ENCODE data around the gene SUN2. TPM values are rescaled to one million over a fixed set of nuclear protein-coding genes. Genes with fewer than 3 reads are reported as not detected.
A peak's percentile ranks its signal among the peaks of the same experiment; 100 is the strongest.

Gene SUN2
- total and polyA plus RNA-seq, 5 donors from 2014 or later, result 260 to 454 (median 331) TPM

DNA sequence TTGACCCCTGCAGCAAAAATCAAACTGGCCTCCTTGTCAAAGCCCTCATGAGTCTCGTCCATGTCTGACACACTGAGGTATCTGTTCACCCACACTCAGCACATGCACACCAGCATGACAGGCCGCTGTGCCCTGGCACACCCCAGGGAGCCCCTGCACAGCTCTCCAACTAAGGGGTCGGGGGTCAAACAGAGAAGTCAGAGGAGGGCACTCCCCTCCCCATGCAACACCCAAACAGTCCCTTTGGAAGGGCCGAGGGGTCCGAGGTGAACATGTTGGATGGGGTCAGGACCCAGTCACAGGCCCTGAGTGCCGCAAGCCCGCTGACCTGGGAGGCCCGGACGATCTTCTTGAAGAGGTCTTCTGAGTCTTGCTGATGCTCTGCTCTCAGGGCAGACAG is 14.6 kb downstream of the SUN2 start:
- H3K4me3 Mint-ChIP-seq, result no peak overlapping the region
- H3K27me3 ChIP-seq (ENCODE audit: control insufficient read depth, insufficient read depth, low read length), result no peaks in the 10 kb centered on the region
- peak overlapping the region in 1 of 3 donors; percentile 80 for H3K27ac Mint-ChIP-seq
- no peak for ATAC-seq (ENCODE audit: low read depth in 2 of 2)
- peaks cover 0 to 53% (median 14%) of the 10 kb centered on the region in 4 donors for H3K4me1 Mint-ChIP-seq
- peaks cover 100% of the 10 kb centered on the region for H3K36me3 ChIP-seq (ENCODE audit: control insufficient read depth, insufficient read depth, low read length)
- DNase-seq, result no peak
- H3K9me3 ChIP-seq (ENCODE audit: control insufficient read depth in 2 of 2, low read length in 2 of 2), result no peaks in the 10 kb centered on the region
- H3K27ac ChIP-seq (ENCODE audit: insufficient read depth, low read length, poor library complexity, severe bottlenecking), result peak overlapping the region; percentile 29
- peaks cover 17% of the 10 kb centered on the region for H3K4me1 ChIP-seq (ENCODE audit: control insufficient read depth, insufficient read depth, low read length, poor library complexity, severe bottlenecking)
- H3K9me3 Mint-ChIP-seq, result no peaks in the 10 kb centered on the region
- no peak overlapping the region for H3K4me3 ChIP-seq (ENCODE audit: low read depth, low read length)
- H3K36me3 Mint-ChIP-seq, result peaks cover 33% of the 10 kb centered on the region
- no peaks in the 10 kb centered on the region for H3K27me3 Mint-ChIP-seq

- Histone ChIP-seq H3K27me3 (ENCODE audit: control insufficient read depth, insufficient read depth, low read length) (no peaks in the 10 kb centered on the region), H3K27ac (ENCODE audit: insufficient read depth, low read length, poor library complexity, severe bottlenecking) (peak overlapping the region; percentile 35), H3K4me1 (ENCODE audit: control insufficient read depth, insufficient read depth, low read length, poor library complexity, severe bottlenecking) (peaks cover 17% of the 10 kb centered on the region), H3K9me3 (ENCODE audit: control insufficient read depth in 2 of 2, low read length in 2 of 2) (no peaks in the 10 kb centered on the region), H3K4me3 (ENCODE audit: low read depth, low read length) (no peak overlapping the region), H3K36me3 (ENCODE audit: control insufficient read depth, insufficient read depth, low read length) (peaks cover 100% of the 10 kb centered on the region)
- Mint-ChIP-seq H3K36me3 (peaks cover 33% of the 10 kb centered on the region), H3K27me3 (no peaks in the 10 kb centered on the region), H3K4me1 (peaks cover 0 to 53% (median 14%) of the 10 kb centered on the region in 4 donors), H3K27ac (peak overlapping the region in 1 of 3 donors; percentile 80), H3K4me3 (no peak overlapping the region), H3K9me3 (no peaks in the 10 kb centered on the region)
- no peak for DNase-seq
- no peak for ATAC-seq (ENCODE audit: low read depth in 2 of 2)
Measured at GRCh38 chr22:38740754-38741153, 15.0 kb downstream of the SUN2 start.

DNA sequence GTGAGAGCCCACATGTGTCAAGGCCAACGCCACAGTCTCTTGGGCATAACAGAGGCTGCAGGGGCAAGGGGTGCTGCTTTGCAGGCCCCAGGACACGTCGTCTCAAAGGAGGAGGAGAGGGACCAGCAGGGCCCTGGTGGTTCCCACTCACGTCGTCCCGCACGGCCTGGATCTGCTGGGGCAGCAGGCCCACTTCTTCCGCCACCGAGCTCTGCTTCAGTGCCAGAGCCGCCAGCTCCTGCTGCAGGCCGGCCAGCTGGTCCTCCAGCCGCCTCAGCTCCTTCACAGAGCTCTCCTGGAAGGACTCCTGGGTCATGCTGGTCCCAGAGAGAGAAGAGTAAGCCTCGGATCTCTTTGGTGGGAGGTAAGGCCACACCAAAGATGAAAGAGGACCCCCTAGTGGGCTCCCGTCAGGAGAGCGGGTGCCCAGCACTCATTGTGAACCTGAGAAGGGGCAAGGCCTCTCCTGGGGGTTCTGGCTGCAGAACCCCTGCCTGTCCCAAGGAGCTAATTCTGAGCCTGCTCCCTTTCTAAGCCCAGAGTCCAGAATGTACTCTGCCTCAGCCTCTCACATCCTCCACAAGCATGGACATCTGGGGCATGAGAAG is 15.6 kb downstream of the SUN2 start:
- Mint-ChIP-seq H3K4me3 (no peak overlapping the region), H3K4me1 (peaks cover 0 to 53% (median 15%) of the 10 kb centered on the region in 4 donors), H3K9me3 (no peaks in the 10 kb centered on the region), H3K36me3 (peaks cover 33% of the 10 kb centered on the region), H3K27me3 (no peaks in the 10 kb centered on the region), H3K27ac (no peak overlapping the region)
- peak overlapping the region; percentile 35 for H3K27ac ChIP-seq (ENCODE audit: insufficient read depth, low read length, poor library complexity, severe bottlenecking)
- H3K4me3 ChIP-seq (ENCODE audit: low read depth, low read length), result no peak overlapping the region
- H3K4me1 ChIP-seq (ENCODE audit: control insufficient read depth, insufficient read depth, low read length, poor library complexity, severe bottlenecking), result peaks cover 21% of the 10 kb centered on the region
- ATAC-seq (ENCODE audit: low read depth in 2 of 2), result no peak
- no peak for DNase-seq
- H3K36me3 ChIP-seq (ENCODE audit: control insufficient read depth, insufficient read depth, low read length), result peaks cover 100% of the 10 kb centered on the region
- no peaks in the 10 kb centered on the region for H3K27me3 ChIP-seq (ENCODE audit: control insufficient read depth, insufficient read depth, low read length)
- H3K9me3 ChIP-seq (ENCODE audit: control insufficient read depth in 2 of 2, low read length in 2 of 2), result no peaks in the 10 kb centered on the region

DNA sequence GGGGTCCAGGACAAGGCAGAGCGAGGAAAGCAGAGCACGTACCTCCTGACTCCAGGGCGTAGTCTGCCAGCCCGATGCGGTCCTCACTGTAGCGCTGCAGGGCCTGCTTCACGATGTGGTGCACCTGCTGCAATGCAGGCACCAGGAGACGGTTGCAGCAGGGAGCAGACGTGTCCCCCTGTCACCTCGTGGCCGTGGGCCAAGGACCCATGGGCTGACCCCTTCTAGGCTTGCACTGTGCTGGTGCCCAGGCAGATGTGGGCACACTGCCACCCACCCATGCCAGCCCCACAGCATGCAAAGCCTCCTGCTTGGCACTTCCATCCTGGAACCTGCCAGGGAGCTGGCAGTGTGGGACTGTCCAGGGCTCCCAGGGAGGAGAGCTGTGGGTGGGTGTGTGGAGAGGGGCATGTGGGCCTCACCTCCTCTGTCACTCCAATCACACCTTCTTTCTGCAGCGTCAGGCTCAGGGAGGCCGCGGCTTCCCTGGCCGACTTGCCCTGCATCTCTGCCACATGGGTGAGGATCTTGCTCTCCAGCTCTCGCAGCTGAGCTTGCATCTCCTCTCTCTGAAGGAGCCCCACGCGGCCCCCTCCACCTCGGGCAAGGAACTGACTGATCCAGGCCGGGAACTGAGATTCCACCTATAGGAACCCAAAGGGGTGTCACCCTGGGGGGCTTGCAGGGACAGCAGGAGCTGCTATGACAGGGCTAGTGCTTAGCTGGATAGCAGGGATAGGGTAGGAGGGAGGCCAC is 16.3 kb downstream of the SUN2 start:
- peaks cover 0 to 54% (median 19%) of the 10 kb centered on the region in 4 donors for H3K4me1 Mint-ChIP-seq
- H3K27me3 Mint-ChIP-seq, result no peaks in the 10 kb centered on the region
- no peaks in the 10 kb centered on the region for H3K9me3 Mint-ChIP-seq
- H3K27ac Mint-ChIP-seq, result peak overlapping the region in 1 of 3 donors; percentile 74
- no peak overlapping the region for H3K4me3 Mint-ChIP-seq
- Histone ChIP-seq H3K27ac (ENCODE audit: insufficient read depth, low read length, poor library complexity, severe bottlenecking) (peak overlapping the region; percentile 38), H3K9me3 (ENCODE audit: control insufficient read depth in 2 of 2, low read length in 2 of 2) (no peaks in the 10 kb centered on the region), H3K4me3 (ENCODE audit: low read depth, low read length) (no peak overlapping the region), H3K36me3 (ENCODE audit: control insufficient read depth, insufficient read depth, low read length) (peaks cover 98% of the 10 kb centered on the region), H3K4me1 (ENCODE audit: control insufficient read depth, insufficient read depth, low read length, poor library complexity, severe bottlenecking) (peaks cover 21% of the 10 kb centered on the region), H3K27me3 (ENCODE audit: control insufficient read depth, insufficient read depth, low read length) (no peaks in the 10 kb centered on the region)
- no peak for DNase-seq
- peaks cover 30% of the 10 kb centered on the region for H3K36me3 Mint-ChIP-seq
- ATAC-seq (ENCODE audit: low read depth in 2 of 2), result no peak

DNA sequence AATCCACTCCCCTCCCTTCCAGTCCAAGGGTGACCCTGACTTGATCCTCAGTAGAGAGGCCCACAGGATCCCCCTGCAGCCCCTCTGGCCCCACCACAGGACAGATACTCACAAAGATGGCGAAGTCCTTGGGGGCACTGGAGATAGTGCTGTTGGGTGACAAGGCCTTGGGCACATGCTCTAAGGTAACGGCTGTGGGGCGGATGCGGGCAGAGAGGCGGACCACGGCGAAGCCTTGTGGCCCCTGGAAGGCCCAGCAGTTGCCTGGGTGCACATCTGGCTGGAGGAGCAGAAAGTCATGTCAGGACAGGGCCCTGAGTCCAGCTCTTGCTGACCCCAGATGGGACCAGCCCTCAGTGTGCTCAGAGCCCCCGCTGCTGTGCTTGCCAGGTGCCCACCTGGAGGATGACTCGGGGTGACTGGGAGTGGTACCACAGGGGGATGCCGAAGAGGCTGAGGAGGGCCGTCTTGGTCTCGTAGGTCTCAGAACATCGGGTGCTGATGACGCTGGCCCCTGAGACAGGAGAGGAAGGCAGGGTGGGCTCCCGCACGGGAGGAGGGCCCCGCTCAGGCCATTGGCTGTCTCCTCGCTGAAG is 17.2 kb downstream of the SUN2 start:
- peaks cover 31% of the 10 kb centered on the region for H3K36me3 Mint-ChIP-seq
- DNase-seq, result no peak
- Histone ChIP-seq H3K4me1 (ENCODE audit: control insufficient read depth, insufficient read depth, low read length, poor library complexity, severe bottlenecking) (peaks cover 26% of the 10 kb centered on the region), H3K36me3 (ENCODE audit: control insufficient read depth, insufficient read depth, low read length) (peaks cover 97% of the 10 kb centered on the region), H3K27ac (ENCODE audit: insufficient read depth, low read length, poor library complexity, severe bottlenecking) (peak overlapping the region; percentile 49), H3K9me3 (ENCODE audit: control insufficient read depth in 2 of 2, low read length in 2 of 2) (no peaks in the 10 kb centered on the region), H3K4me3 (ENCODE audit: low read depth, low read length) (no peak overlapping the region), H3K27me3 (ENCODE audit: control insufficient read depth, insufficient read depth, low read length) (no peaks in the 10 kb centered on the region)
- H3K4me1 Mint-ChIP-seq, result peaks cover 0 to 57% (median 22%) of the 10 kb centered on the region in 4 donors
- no peak overlapping the region for H3K4me3 Mint-ChIP-seq
- no peaks in the 10 kb centered on the region for H3K27me3 Mint-ChIP-seq
- H3K9me3 Mint-ChIP-seq, result no peaks in the 10 kb centered on the region
- no peak for ATAC-seq (ENCODE audit: low read depth in 2 of 2)
- peak overlapping the region in 2 of 3 donors; percentile 14 to 78 for H3K27ac Mint-ChIP-seq

DNA sequence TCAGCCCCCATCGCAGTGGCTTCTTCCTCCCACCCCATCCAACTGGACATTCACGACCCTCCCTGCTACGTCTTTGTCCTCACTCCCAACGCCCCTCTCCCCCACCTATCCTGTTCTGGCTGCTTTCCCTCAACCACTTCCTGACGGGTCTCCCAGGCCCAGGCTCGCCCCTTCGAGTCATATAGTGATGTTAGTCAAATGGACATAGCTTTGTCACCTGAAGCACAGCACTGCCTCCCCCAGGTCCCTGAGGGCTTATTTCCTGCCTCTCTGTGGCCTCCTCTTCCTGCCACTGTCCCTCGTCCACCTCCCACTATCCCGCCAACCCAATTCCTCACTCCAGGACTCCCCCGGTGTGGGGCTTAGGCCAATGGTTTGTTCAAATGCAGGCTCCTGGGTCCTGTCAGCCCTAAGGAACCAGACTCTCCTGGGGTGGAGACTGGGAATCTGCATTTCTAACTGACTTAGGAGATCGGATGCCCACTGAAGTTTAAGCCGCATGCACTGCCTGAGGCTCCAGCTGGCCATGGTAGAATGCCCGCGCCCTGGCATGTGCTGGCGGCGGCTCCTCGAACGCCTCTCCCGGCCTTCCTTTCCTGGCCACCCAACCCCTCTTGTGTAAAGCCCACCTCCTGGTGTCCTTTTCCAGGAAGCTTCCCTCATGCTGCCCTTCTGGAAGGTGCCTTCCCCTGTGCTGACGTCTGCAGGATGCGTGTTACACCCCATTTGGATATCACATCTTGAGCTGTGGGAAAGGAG is 18.3 kb downstream of the SUN2 start:
- Mint-ChIP-seq H3K36me3 (peaks cover 26% of the 10 kb centered on the region), H3K27me3 (no peaks in the 10 kb centered on the region), H3K4me1 (peaks cover 5 to 63% (median 24%) of the 10 kb centered on the region in 4 donors), H3K27ac (peak overlapping the region; percentile 54 to 86 (median 80)), H3K9me3 (no peaks in the 10 kb centered on the region), H3K4me3 (peak overlapping the region in 1 of 4 donors; percentile 62)
- H3K4me3 ChIP-seq (ENCODE audit: low read depth, low read length), result no peak overlapping the region
- H3K27me3 ChIP-seq (ENCODE audit: control insufficient read depth, insufficient read depth, low read length), result no peaks in the 10 kb centered on the region
- peak overlapping the region; percentile 53 for H3K27ac ChIP-seq (ENCODE audit: insufficient read depth, low read length, poor library complexity, severe bottlenecking)
- ATAC-seq (ENCODE audit: low read depth in 2 of 2) (no peak), DNase-seq (no peak)
- peaks cover 29% of the 10 kb centered on the region for H3K4me1 ChIP-seq (ENCODE audit: control insufficient read depth, insufficient read depth, low read length, poor library complexity, severe bottlenecking)
- no peaks in the 10 kb centered on the region for H3K9me3 ChIP-seq (ENCODE audit: control insufficient read depth in 2 of 2, low read length in 2 of 2)
- H3K36me3 ChIP-seq (ENCODE audit: control insufficient read depth, insufficient read depth, low read length), result peaks cover 88% of the 10 kb centered on the region

DNA sequence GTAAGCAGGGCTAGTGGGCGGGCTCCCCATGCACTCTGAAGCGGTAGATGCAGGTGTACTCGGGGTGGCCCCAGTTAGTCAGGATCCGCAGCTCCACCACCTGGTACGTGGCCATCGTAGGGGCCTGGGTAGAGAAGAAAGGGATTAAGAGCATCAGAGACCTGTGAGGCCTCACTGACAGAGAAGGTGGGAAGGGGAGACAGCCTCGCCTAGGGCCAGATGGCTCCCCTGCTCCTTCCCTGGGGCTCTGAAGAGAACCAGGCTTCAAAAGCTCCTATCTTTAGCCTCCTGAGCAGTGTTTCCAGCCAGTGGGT is 19.6 kb downstream of the SUN2 start:
- Mint-ChIP-seq H3K27me3 (no peaks in the 10 kb centered on the region), H3K4me3 (peak overlapping the region in 2 of 4 donors; percentile 31 to 58), H3K27ac (peak overlapping the region in 2 of 3 donors; percentile 63 to 80), H3K36me3 (peaks cover 23% of the 10 kb centered on the region), H3K4me1 (peaks cover 5 to 64% (median 22%) of the 10 kb centered on the region in 4 donors), H3K9me3 (no peaks in the 10 kb centered on the region)
- no peak for DNase-seq
- Histone ChIP-seq H3K9me3 (ENCODE audit: control insufficient read depth in 2 of 2, low read length in 2 of 2) (no peaks in the 10 kb centered on the region), H3K4me1 (ENCODE audit: control insufficient read depth, insufficient read depth, low read length, poor library complexity, severe bottlenecking) (peaks cover 25% of the 10 kb centered on the region), H3K4me3 (ENCODE audit: low read depth, low read length) (no peak overlapping the region), H3K27me3 (ENCODE audit: control insufficient read depth, insufficient read depth, low read length) (no peaks in the 10 kb centered on the region), H3K27ac (ENCODE audit: insufficient read depth, low read length, poor library complexity, severe bottlenecking) (peak overlapping the region; percentile 47), H3K36me3 (ENCODE audit: control insufficient read depth, insufficient read depth, low read length) (peaks cover 79% of the 10 kb centered on the region)
- ATAC-seq (ENCODE audit: low read depth in 2 of 2), result no peak
